Caco-2 (cell line): Measurements from ENCODE around the gene PNMT. TPM values are rescaled to one million over a fixed set of nuclear protein-coding genes. Genes with fewer than 3 reads are reported as not detected.
A peak's percentile ranks its signal among the peaks of the same experiment; 100 is the strongest.

Source experiments
- BruUV-seq: library from RNA; stranded (reverse); fragments of 400-500 nt; replicated peaks from 2 replicates; lab custom pipeline; 2021; lab: Mats Ljungman, UMichigan
- CTCF ChIA-PET: fragments of 300-600 bp; sonication (Branson Sonifier 250); formaldehyde crosslinking; loops from one replicate; lab custom pipeline; 2022; ENCODE audit warnings: antibody characterized with exemption; lab: Charles Lee
- POLR2A ChIA-PET: fragments of 300-600 bp; sonication (Branson Sonifier 250); formaldehyde crosslinking; loops from one replicate; lab custom pipeline; 2022; ENCODE audit warnings: antibody characterized with exemption; lab: Charles Lee
- DNase-seq, 2 experiments: peaks; one replicate each; pipeline versions ENCODE4 v3.0.0 to v3.0.0-alpha.2; 2020 to 2022
- H3K27me3 ChIP-seq: replicated peaks from 2 replicates; pipeline ENCODE4 v1.6.0; 2011; ENCODE audit warnings: low read length; ENCODE audit not compliant: control insufficient read depth, insufficient read depth
- H3K36me3 ChIP-seq: 2 replicates; pipeline ENCODE4 v1.5.1; 2011; ENCODE audit warnings: low read length; ENCODE audit not compliant: control insufficient read depth, insufficient read depth
- H3K4me1 ChIP-seq: fragments of 250-450 bp; sonication (Bioruptor Pico); 2 replicates; pipeline ENCODE4 v1.5.1; 2020; ENCODE audit warnings: mild to moderate bottlenecking
- H3K4me3 ChIP-seq: 2 replicates; pipeline ENCODE4 v1.5.1; 2011; ENCODE audit warnings: low read depth, mild to moderate bottlenecking, control low read depth, low read length
- H3K9me3 ChIP-seq: fragments of 250-450 bp; sonication (Bioruptor Pico); 2 replicates; pipeline ENCODE4 v1.5.1; 2020; ENCODE audit warnings: mild to moderate bottlenecking, moderate library complexity
- H3K27ac Mint-ChIP-seq: one replicate; pipeline ENCODE4 v1.8.0; 2022; ENCODE audit warnings: mixed read lengths; ENCODE audit not compliant: unreplicated experiment
- H3K27me3 Mint-ChIP-seq: one replicate; pipeline ENCODE4 v1.8.0; 2022; ENCODE audit warnings: mixed read lengths; ENCODE audit not compliant: insufficient read depth, unreplicated experiment
- H3K36me3 Mint-ChIP-seq: one replicate; pipeline ENCODE4 v1.8.0; 2022; ENCODE audit warnings: mild to moderate bottlenecking, mixed read lengths; ENCODE audit not compliant: insufficient read depth, unreplicated experiment
- H3K4me1 Mint-ChIP-seq: one replicate; pipeline ENCODE4 v1.8.0; 2022; ENCODE audit warnings: low read depth, mixed read lengths; ENCODE audit not compliant: unreplicated experiment
- H3K4me3 Mint-ChIP-seq: one replicate; pipeline ENCODE4 v1.8.0; 2022; ENCODE audit warnings: mild to moderate bottlenecking, moderate library complexity, mixed read lengths; ENCODE audit not compliant: unreplicated experiment
- H3K9me3 Mint-ChIP-seq: one replicate; pipeline ENCODE4 v1.8.0; 2022; ENCODE audit warnings: mixed read lengths; ENCODE audit not compliant: unreplicated experiment
- CTCF ChIP-seq, 2 experiments: fragments of 200-600 bp in 1 of 2; IDR thresholded peaks; 1 replicate in 1 of 2; 2 replicates in 1 of 2; pipeline versions ENCODE4 v1.5.1 to v1.8.0; 2011 to 2022; ENCODE audit warnings: antibody characterized with exemption in 1 of 2, control low read depth in 1 of 2, inconsistent platforms in 1 of 2, low read depth in 1 of 2, low read length in 1 of 2, mild to moderate bottlenecking in 1 of 2, moderate library complexity in 1 of 2; ENCODE audit not compliant: insufficient read depth in 1 of 2, severe bottlenecking in 1 of 2, unreplicated experiment in 1 of 2
- intact Hi-C: fragments of 100-400 bp; cut with micrococcal nuclease; formaldehyde crosslinking; loops from one replicate; pipeline ENCODE4 v1.10.0; 2022; ENCODE audit not compliant: unreplicated experiment
- total RNA-seq: library from RNA; stranded (reverse); gene quantifications from 2 replicates; pipeline ENCODE4 v1.2.3, GENCODE V29; 2022

PNMT gene
- total RNA-seq, 1 experiment from 2014 or later: not detected

DNA sequence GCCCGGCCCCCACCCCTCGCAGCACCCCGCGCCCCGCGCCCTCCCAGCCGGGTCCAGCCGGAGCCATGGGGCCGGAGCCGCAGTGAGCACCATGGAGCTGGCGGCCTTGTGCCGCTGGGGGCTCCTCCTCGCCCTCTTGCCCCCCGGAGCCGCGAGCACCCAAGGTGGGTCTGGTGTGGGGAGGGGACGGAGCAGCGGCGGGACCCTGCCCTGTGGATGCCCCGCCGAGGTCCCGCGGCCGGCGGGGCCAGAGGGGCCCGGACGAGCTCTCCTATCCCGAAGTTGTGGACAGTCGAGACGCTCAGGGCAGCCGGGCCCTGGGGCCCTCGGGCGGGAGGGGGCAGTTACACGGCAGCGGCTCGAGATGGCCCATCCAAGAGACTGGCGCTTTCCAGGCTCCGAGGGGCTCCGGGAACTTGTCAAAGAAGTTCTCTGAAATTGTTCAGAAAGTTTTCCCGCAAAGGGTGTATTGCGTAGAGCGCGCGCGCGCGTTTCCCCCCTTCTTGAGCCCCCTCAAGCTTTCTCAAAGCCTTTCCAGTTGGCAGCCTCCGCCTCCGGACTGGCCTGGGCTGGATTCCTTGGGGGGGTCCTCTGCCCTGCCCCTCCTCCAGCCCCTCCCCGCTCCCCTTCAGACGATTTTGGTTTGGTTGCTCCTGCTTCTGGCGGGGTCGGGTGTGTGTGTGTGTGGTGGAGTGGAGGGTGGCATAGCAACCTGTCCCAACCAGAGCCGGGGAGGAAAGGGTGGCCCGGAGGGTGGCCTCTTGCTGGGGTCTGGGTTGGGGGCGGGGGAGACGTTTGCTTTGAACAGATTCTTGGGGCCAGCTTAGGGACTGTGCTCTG lies 32.1 kb downstream of the PNMT start:
- ChIA-PET CTCF (interaction anchor here (0.5 to 2.5 kb wide), 13 partner anchors 12 to 280 kb away, joined by 3 to 20 read pairs (median 7); partner anchors contain the start of genes MIEN1, PGAP3 and PNMT), POLR2A (interaction anchor here (0.5 to 2.7 kb wide), 11 partner anchors 9 to 455 kb away, joined by 3 to 32 read pairs (median 4); partner anchors contain the start of genes MIEN1 and PGAP3)
- BruUV-seq: no TSS peak
- peaks cover 62% of the 10 kb centered on the region for H3K4me1 ChIP-seq
- peaks cover 38% of the 10 kb centered on the region for H3K4me1 Mint-ChIP-seq
- H3K9me3 ChIP-seq: no peaks in the 10 kb centered on the region
- H3K36me3 ChIP-seq: no peaks in the 10 kb centered on the region
- H3K27ac Mint-ChIP-seq: peak overlapping the region; percentile 98
- no peak for TF ChIP-seq CTCF (IDR thresholded peaks at IDR 0.05; ENCODE audit: insufficient read depth in 1 of 2, low read depth in 1 of 2, low read length in 1 of 2, severe bottlenecking in 1 of 2, unreplicated experiment in 1 of 2)
- peak overlapping the region; percentile 84 for H3K4me3 ChIP-seq
- no peaks in the 10 kb centered on the region for H3K9me3 Mint-ChIP-seq
- peak overlapping the region; percentile 99 for H3K4me3 Mint-ChIP-seq
- H3K36me3 Mint-ChIP-seq: peaks cover 11% of the 10 kb centered on the region
- no peaks in the 10 kb centered on the region for H3K27me3 Mint-ChIP-seq
- H3K27me3 ChIP-seq: no peaks in the 10 kb centered on the region
- DNase-seq: peak; percentile 50 to 59
- intact Hi-C loops: no loop called here

DNA sequence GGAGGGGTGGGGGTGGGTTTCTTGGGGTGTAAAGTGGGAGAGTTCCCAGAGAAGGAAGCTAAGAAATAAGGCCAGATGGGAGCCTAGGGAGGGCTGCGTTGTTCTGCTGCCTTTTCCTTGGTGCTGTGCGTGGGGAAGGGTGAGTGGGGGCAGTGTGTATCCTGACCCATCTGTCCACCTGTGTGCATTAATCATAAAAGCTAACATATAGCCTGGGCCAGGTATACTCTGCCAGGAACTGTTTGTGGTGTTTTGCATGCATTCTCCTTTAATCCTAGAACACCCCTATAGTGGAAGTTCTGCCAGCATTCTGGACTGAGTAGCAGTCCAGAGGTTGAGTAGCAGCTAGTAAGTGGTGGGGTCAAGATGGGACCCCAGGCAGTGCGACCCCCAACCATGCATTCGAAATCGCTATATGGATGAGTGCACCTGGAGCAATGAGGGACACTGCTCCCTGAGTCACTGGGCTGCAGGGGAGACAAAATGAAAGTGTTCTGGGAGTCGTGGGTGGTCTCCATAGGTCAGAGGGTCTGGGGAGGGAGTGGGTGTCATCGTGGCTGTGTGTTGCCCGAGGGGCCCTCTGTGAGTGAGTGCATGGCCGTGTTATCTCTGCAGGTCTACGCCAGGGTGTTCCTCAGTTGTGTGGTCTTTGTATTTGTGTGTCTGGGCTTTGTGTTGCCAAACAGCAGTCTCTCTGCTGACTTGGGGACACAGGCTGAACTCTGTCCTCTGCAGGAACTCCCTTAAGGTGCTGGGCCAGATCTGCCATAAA lies 32.9 kb downstream of the PNMT start:
- Mint-ChIP-seq H3K36me3 (peaks cover 6% of the 10 kb centered on the region), H3K9me3 (no peaks in the 10 kb centered on the region), H3K27ac (peak overlapping the region; percentile 98), H3K27me3 (no peaks in the 10 kb centered on the region), H3K4me1 (peaks cover 30% of the 10 kb centered on the region), H3K4me3 (peak overlapping the region; percentile 99)
- no peak for TF ChIP-seq CTCF (IDR thresholded peaks at IDR 0.05; ENCODE audit: insufficient read depth in 1 of 2, low read depth in 1 of 2, low read length in 1 of 2, severe bottlenecking in 1 of 2, unreplicated experiment in 1 of 2)
- DNase-seq: peak; percentile 43 to 65
- Histone ChIP-seq H3K9me3 (no peaks in the 10 kb centered on the region), H3K4me1 (peaks cover 58% of the 10 kb centered on the region), H3K36me3 (no peaks in the 10 kb centered on the region; the same call in 1 of the 2 replicates), H3K4me3 (peak overlapping the region; percentile 84), H3K27me3 (no peaks in the 10 kb centered on the region)
- BruUV-seq: TSS peak; percentile 47
- ChIA-PET POLR2A (interaction anchor here (0.5 to 2.7 kb wide), 5 partner anchors 10 to 1444 kb away, joined by 3 to 22 read pairs (median 4); partner anchors contain the start of gene MIEN1), CTCF (interaction anchor here (0.7 to 2.5 kb wide), 6 partner anchors 13 to 80 kb away, joined by 3 to 20 read pairs (median 13); partner anchors contain the start of genes MIEN1 and PGAP3)
- intact Hi-C loops: no loop called here
